DND-41 (cell line): Measurements from ENCODE around the gene AATK.

Experiments used
- ATAC-seq: fragments of 200-7000 bp; cut with Tn5 transposase; 3 replicates; pipeline ENCODE4 v1.9.1; 2021; ENCODE audit warnings: low read depth; ENCODE audit not compliant: insufficient read depth
- DNase-seq: peaks from one replicate; pipeline ENCODE4 v3.0.0-alpha.2; 2020
- H2AFZ ChIP-seq: 2 replicates; pipeline ENCODE4 v1.6.0; 2012; ENCODE audit warnings: low read depth, low read length
- H3K27ac ChIP-seq: 2 replicates; pipeline ENCODE4 v1.5.1; 2012; ENCODE audit warnings: low read length, inconsistent platforms
- H3K27me3 ChIP-seq: fragments of 200-600 bp; sonication (generic); 2 replicates; pipeline ENCODE4 v1.6.0; 2012; ENCODE audit warnings: low read length, mild to moderate bottlenecking, inconsistent platforms; ENCODE audit not compliant: insufficient read depth, poor library complexity
- H3K36me3 ChIP-seq: 2 replicates; pipeline ENCODE4 v1.5.1; 2012; ENCODE audit warnings: low read length, inconsistent platforms; ENCODE audit not compliant: insufficient read depth
- H3K4me1 ChIP-seq: 2 replicates; pipeline ENCODE4 v1.5.1; 2012; ENCODE audit warnings: mild to moderate bottlenecking, low read length; ENCODE audit not compliant: insufficient read depth
- H3K4me2 ChIP-seq: 2 replicates; pipeline ENCODE4 v1.6.0; 2012; ENCODE audit warnings: mild to moderate bottlenecking, moderate library complexity, low read length, inconsistent platforms; ENCODE audit not compliant: insufficient read depth
- H3K4me3 ChIP-seq, 2 experiments: fragments of 200-600 bp in 1 of 2; shearing (Covaris generic) in 1 of 2; 2 replicates each; pipeline ENCODE4 v1.5.1; 2012 to 2016; ENCODE audit warnings: inconsistent platforms in 2 of 2, low read length in 2 of 2, mild to moderate bottlenecking in 2 of 2, low read depth in 1 of 2, moderate library complexity in 1 of 2
- H3K79me2 ChIP-seq: 2 replicates; pipeline ENCODE4 v1.6.0; 2012; ENCODE audit warnings: low read length, inconsistent platforms; ENCODE audit not compliant: insufficient read depth
- H3K9ac ChIP-seq: 2 replicates; pipeline ENCODE4 v1.6.0; 2012; ENCODE audit warnings: low read depth, mild to moderate bottlenecking, inconsistent platforms, low read length, moderate library complexity
- H3K9me3 ChIP-seq: 2 replicates; pipeline ENCODE4 v1.5.1; 2012; ENCODE audit warnings: low read length, moderate library complexity, mild to moderate bottlenecking, inconsistent platforms; ENCODE audit not compliant: insufficient read depth, severe bottlenecking
- H4K20me1 ChIP-seq: 2 replicates; pipeline ENCODE4 v1.6.0; 2012; ENCODE audit warnings: low read length; ENCODE audit not compliant: insufficient read depth
- CTCF ChIP-seq: IDR thresholded peaks from 2 replicates; pipeline ENCODE4 v1.5.1; 2012; ENCODE audit warnings: borderline replicate concordance, low read length, moderate library complexity, mild to moderate bottlenecking; ENCODE audit not compliant: poor library complexity, severe bottlenecking; ENCODE audit errors: extremely low read depth
- EZH2 ChIP-seq: IDR thresholded peaks from 3 replicates; pipeline ENCODE4 v1.6.1; 2012; ENCODE audit warnings: borderline replicate concordance, low read depth, mild to moderate bottlenecking, moderate library complexity, low read length, inconsistent platforms; ENCODE audit not compliant: severe bottlenecking

The AATK gene

GRCh38 chr17:81140695-81141094, 25.3 kb downstream of the AATK start:
- Histone ChIP-seq H3K4me2 (no peak overlapping the region), H2AFZ (no peak overlapping the region), H3K36me3 (no peaks in the 10 kb centered on the region), H3K27ac (no peak overlapping the region), H3K9ac (no peak overlapping the region), H4K20me1 (peaks cover 7% of the 10 kb centered on the region), H3K27me3 (no peaks in the 10 kb centered on the region), H3K9me3 (peaks cover 3% of the 10 kb centered on the region), H3K4me3 (no peak overlapping the region), H3K4me1 (no peaks in the 10 kb centered on the region), H3K79me2 (no peaks in the 10 kb centered on the region)
- DNase-seq (no peak), ATAC-seq (no peak)
- TF ChIP-seq EZH2 (no peak), CTCF (no peak)

- Histone ChIP-seq H3K9ac (no peak overlapping the region), H3K79me2 (no peaks in the 10 kb centered on the region), H3K27ac (no peak overlapping the region), H3K36me3 (no peaks in the 10 kb centered on the region), H4K20me1 (peaks cover 8% of the 10 kb centered on the region), H3K4me2 (no peak overlapping the region), H2AFZ (no peak overlapping the region), H3K27me3 (no peaks in the 10 kb centered on the region), H3K4me3 (no peak overlapping the region), H3K4me1 (no peaks in the 10 kb centered on the region), H3K9me3 (peaks cover 3% of the 10 kb centered on the region)
- DNase-seq (no peak), ATAC-seq (no peak)
- TF ChIP-seq EZH2 = no peak
- no peak for TF ChIP-seq CTCF
Observed at GRCh38 chr17:81140018-81140417, 26.0 kb downstream of the AATK start.

- Histone ChIP-seq H3K4me2 (no peak overlapping the region), H2AFZ (no peak overlapping the region), H3K79me2 (no peaks in the 10 kb centered on the region), H4K20me1 (peaks cover 8% of the 10 kb centered on the region), H3K4me3 (no peak overlapping the region), H3K9ac (no peak overlapping the region), H3K9me3 (peaks cover 3% of the 10 kb centered on the region), H3K27me3 (no peaks in the 10 kb centered on the region), H3K36me3 (no peaks in the 10 kb centered on the region), H3K4me1 (no peaks in the 10 kb centered on the region), H3K27ac (no peak overlapping the region)
- ATAC-seq = no peak
- DNase-seq = no peak
- TF ChIP-seq EZH2 = no peak
- TF ChIP-seq CTCF = no peak
Observed at GRCh38 chr17:81139428-81139827, 26.6 kb downstream of the AATK start.

GRCh38 chr17:81138500-81138899, 27.5 kb downstream of the AATK start:
- Histone ChIP-seq H3K9me3 (peaks cover 3% of the 10 kb centered on the region), H3K4me2 (no peak overlapping the region), H3K27me3 (no peaks in the 10 kb centered on the region), H3K9ac (no peak overlapping the region), H2AFZ (no peak overlapping the region), H4K20me1 (peaks cover 9% of the 10 kb centered on the region), H3K27ac (no peak overlapping the region), H3K4me3 (no peak overlapping the region), H3K36me3 (no peaks in the 10 kb centered on the region), H3K4me1 (no peaks in the 10 kb centered on the region), H3K79me2 (no peaks in the 10 kb centered on the region)
- no peak for TF ChIP-seq EZH2
- TF ChIP-seq CTCF = no peak
- no peak for DNase-seq
- no peak for ATAC-seq
